CD4-positive, alpha-beta T cell treated with Interleukin-2 at 100 ng/mL for 4 hours (primary cell): Measurements from ENCODE around the gene PAQR5.

Experiments
- DNase-seq: peaks from one replicate; pipeline ENCODE4 v3.0.0-alpha.2; 2020; ENCODE audit warnings: low spot score

The PAQR5 gene

GRCh38 chr15:69392352-69392751 lies 93.6 kb downstream of the PAQR5 start:
- no peak for DNase-seq

DNA sequence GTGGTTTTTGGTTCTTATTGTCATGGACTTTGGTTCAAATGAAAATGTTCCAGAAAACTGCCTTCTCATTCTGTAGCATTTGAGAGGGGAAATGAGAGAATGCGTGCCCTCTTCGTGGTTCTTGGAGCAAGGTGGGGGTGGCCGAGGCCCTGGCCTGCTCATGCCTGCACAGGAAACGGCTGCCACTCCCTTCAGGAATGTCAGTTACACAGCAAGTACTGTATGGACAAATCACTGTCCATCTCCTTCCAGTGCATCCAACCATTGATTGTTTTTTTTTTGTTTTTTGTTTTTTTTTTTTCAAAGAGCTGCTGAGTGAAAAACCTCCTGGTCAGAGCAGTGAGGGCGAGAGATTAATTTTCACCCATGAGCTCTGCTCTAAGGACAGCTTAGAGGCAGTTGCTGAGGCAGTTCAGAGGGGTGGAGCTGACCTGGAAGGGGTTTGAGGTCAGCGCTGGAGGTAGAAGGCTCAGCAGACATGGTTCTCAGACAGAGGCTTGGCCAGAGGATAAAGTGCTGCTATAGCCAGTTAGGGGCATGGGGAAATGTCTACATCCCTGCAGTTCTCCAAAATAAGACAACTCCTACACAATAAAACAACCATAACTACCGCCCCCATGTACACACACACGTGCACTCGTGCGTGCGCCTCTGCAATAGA lies 95.2 kb downstream of the PAQR5 start:
- no peak for DNase-seq

- peak; percentile 80 for DNase-seq
Observed at GRCh38 chr15:69394556-69395282, 96.0 kb downstream of the PAQR5 start.

GRCh38 chr15:69395460-69395859 lies 96.7 kb downstream of the PAQR5 start:
- no peak for DNase-seq

GRCh38 chr15:69395991-69396390 lies 97.3 kb downstream of the PAQR5 start:
- no peak for DNase-seq

DNA sequence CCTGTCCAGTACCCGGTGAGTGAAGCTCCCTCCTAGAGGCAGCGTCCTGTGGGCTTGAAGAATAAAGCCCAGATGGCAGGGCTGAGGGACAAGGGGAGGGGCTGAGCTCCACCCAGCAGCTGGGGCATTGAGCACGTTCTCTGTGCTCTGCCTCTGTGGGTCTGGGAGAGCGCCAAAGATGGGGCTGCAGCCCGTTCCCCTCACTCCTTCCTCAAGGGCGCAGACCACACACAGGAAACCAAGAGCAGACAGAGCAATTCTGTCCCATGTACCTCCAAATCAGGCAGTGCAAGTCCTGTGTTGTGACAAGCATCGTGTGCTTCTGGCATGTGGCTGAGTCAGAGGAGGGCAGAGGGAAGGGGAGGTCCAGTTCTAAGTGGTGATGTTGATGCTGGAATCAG lies 99.8 kb downstream of the PAQR5 start:
- no peak for DNase-seq

GRCh38 chr15:69400850-69401249 lies 102.1 kb downstream of the PAQR5 start:
- DNase-seq = no peak

- no peak for DNase-seq
Observed at GRCh38 chr15:69402816-69403215, 104.1 kb downstream of the PAQR5 start.

- no peak for DNase-seq
Observed at GRCh38 chr15:69403594-69403993, 104.9 kb downstream of the PAQR5 start.

- no peak for DNase-seq
Observed at GRCh38 chr15:69405110-69405509, 106.4 kb downstream of the PAQR5 start.

GRCh38 chr15:69407719-69408400 lies 109.1 kb downstream of the PAQR5 start:
- DNase-seq = no peak

- no peak for DNase-seq
Observed at GRCh38 chr15:69408841-69409240, 110.1 kb downstream of the PAQR5 start.

GRCh38 chr15:69410248-69410874 lies 111.6 kb downstream of the PAQR5 start:
- no peak for DNase-seq

GRCh38 chr15:69412274-69412673 lies 113.6 kb downstream of the PAQR5 start:
- DNase-seq = no peak

- no peak for DNase-seq
Observed at GRCh38 chr15:69412701-69413100, 114.0 kb downstream of the PAQR5 start.

- DNase-seq = peak; percentile 94
Observed at GRCh38 chr15:69413822-69414700, 115.3 kb downstream of the PAQR5 start, which contains the start of gene KIF23. KIF23 (plus strand) TSS chr15:69414349; CDS start chr15:69414466, 117 bp downstream.

DNA sequence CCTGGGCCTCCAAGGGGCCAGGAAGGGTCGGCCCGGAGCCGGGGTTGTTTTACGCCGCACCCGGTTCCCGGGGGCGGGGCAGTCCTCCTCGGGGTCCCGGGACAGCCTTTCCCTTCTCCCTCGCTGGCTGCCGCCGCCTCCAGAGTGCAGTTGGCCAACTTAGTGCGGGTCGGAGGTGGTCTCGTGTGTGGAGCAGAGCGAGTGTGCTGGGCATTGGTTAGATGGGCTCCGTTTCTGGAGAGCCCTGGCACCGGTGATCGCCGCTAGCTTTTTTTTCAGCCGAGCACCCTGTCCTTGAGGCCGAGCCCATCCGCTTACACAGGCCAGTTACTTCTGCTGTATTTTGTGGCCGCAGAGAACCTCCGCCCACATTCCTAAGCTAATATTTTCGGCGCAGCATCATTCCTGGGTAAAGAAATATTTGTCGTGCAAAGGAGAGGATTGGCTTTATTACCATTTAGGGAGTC lies 116.0 kb downstream of the PAQR5 start:
- DNase-seq = no peak

DNA sequence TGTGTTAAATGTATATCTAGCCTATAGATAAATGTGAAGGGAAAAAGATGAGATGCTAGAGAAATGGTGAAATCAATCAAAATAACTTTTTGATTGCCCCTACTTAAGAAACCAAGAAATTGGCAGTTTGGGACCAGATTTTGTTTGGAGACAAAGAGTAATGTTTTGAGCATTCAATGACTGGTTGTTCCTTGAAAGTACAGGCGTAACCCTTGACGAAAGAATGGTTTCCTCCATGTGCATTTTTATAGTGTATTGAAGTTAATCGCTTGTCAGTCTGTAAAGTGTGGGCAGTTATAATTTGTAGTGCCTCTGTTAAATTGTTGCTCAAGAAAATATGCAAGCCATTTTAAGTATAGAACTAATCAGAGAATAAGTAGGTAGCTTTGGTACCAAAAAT lies 116.7 kb downstream of the PAQR5 start:
- no peak for DNase-seq

- no peak for DNase-seq
Observed at GRCh38 chr15:69417581-69417980, 118.9 kb downstream of the PAQR5 start.

GRCh38 chr15:69421498-69421897 lies 122.8 kb downstream of the PAQR5 start:
- no peak for DNase-seq

- no peak for DNase-seq
Observed at GRCh38 chr15:69422336-69422895, 123.7 kb downstream of the PAQR5 start.
